ENCODE results near the gene PDLIM5. TPM values are rescaled to one million over a fixed set of nuclear protein-coding genes. Genes with fewer than 3 reads are reported as not detected.

Gene PDLIM5
- total RNA-seq, 1 experiment from 2014 or later, result 58.0 TPM

DNA sequence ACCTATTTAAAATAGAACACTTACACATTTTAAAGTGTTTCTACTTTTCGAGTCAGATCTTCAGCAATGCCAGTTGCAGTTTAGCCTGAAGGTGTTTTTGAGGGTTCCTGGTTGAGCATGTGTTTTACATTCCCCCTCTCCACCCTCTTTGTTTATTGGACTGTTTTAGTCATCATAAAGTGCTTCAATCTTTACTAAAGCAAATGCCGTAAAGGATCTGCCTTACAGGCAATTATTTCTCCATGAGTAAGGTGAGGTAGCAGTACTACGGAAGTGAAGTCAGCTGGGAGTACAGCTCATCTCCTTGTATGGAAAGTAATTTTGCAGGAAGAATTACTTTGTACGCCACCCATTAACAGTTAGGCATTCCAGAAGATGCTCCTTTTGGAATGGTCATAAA lies 36.9 kb downstream of the PDLIM5 start:
- H3K4me1 ChIP-seq (ENCODE audit: insufficient read depth, low read length), result no peaks in the 10 kb centered on the region
- no peaks in the 10 kb centered on the region for H3K36me3 Mint-ChIP-seq (ENCODE audit: insufficient read depth in 1 of 3, low read depth in 3 of 3)
- H3K27ac ChIP-seq (ENCODE audit: insufficient read length, low read depth, low read length), result no peak overlapping the region
- no peak overlapping the region for H2AFZ ChIP-seq (ENCODE audit: low read length)
- 0 out of 7 replicates have a peak overlapping the region, but pooled peaks of 2 of the 3 experiments have one; percentile 31 to 32 for H3K27ac Mint-ChIP-seq
- H3K18ac ChIP-seq (ENCODE audit: insufficient read length, low read depth, low read length), result no peak overlapping the region
- no peak overlapping the region for H2BK120ac ChIP-seq (ENCODE audit: low read depth, low read length, poor library complexity, severe bottlenecking)
- H3K4me1 Mint-ChIP-seq, result no peaks in the 10 kb centered on the region
- no peak overlapping the region for H2AK5ac ChIP-seq (ENCODE audit: insufficient read length, low read length)
- H4K8ac ChIP-seq (replicated peaks; ENCODE audit: insufficient read length, low read depth, low read length), result no peak overlapping the region
- H3K9me3 Mint-ChIP-seq, result no peaks in the 10 kb centered on the region
- H4K91ac ChIP-seq (ENCODE audit: insufficient read length, low read depth, low read length), result no peak overlapping the region
- H3K9me3 ChIP-seq (ENCODE audit: control insufficient read depth, low read depth, low read length), result no peaks in the 10 kb centered on the region
- no peak overlapping the region for H4K5ac ChIP-seq (ENCODE audit: insufficient read length, low read depth, low read length)
- TF ChIP-seq, protein P1, sequence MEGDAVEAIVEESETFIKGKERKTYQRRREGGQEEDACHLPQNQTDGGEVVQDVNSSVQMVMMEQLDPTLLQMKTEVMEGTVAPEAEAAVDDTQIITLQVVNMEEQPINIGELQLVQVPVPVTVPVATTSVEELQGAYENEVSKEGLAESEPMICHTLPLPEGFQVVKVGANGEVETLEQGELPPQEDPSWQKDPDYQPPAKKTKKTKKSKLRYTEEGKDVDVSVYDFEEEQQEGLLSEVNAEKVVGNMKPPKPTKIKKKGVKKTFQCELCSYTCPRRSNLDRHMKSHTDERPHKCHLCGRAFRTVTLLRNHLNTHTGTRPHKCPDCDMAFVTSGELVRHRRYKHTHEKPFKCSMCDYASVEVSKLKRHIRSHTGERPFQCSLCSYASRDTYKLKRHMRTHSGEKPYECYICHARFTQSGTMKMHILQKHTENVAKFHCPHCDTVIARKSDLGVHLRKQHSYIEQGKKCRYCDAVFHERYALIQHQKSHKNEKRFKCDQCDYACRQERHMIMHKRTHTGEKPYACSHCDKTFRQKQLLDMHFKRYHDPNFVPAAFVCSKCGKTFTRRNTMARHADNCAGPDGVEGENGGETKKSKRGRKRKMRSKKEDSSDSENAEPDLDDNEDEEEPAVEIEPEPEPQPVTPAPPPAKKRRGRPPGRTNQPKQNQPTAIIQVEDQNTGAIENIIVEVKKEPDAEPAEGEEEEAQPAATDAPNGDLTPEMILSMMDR (conservative IDR thresholded peaks at IDR 0.05), result no peak
- no peak overlapping the region for H2BK20ac ChIP-seq (ENCODE audit: low read depth, low read length, poor library complexity, severe bottlenecking)
- H3T11ph ChIP-seq (ENCODE audit: low read length), result no peak overlapping the region
- no peaks in the 10 kb centered on the region for H3K79me2 ChIP-seq (ENCODE audit: insufficient read depth, low read length)
- no peak overlapping the region for H2BK5ac ChIP-seq (ENCODE audit: insufficient read length, low read length)
- no peaks in the 10 kb centered on the region for H4K20me1 ChIP-seq (ENCODE audit: control insufficient read depth, insufficient read depth, insufficient read length)
- DNase-seq, result no peak
- WGBS (ENCODE audit: extremely low coverage, insufficient read length, low lambda C conversion rate), result no CpG with 5 or more reads among the region's 4 CpGs
- H3K9ac ChIP-seq (ENCODE audit: extremely low read depth, insufficient read length, low read length), result no peak overlapping the region
- H3K27me3 Mint-ChIP-seq (ENCODE audit: low read depth), result no peaks in the 10 kb centered on the region
- H3K23me2 ChIP-seq (ENCODE audit: insufficient read length, low read depth, low read length, poor library complexity, severe bottlenecking), result no peaks in the 10 kb centered on the region
- H3K4ac ChIP-seq (ENCODE audit: low read depth, low read length), result no peak overlapping the region
- no peaks in the 10 kb centered on the region for H3K27me3 ChIP-seq (ENCODE audit: insufficient read depth, low read length)
- H3K4me3 Mint-ChIP-seq, result no peak overlapping the region
- H3K14ac ChIP-seq (ENCODE audit: insufficient read depth, low read length), result no peak overlapping the region
- no peak overlapping the region for H3K56ac ChIP-seq (ENCODE audit: insufficient read length, low read depth, low read length)
- no peak overlapping the region for H3K4me2 ChIP-seq (ENCODE audit: insufficient read depth, insufficient read length, low read length)
- no peak overlapping the region for H3K23ac ChIP-seq (ENCODE audit: insufficient read length, low read depth, low read length)
- H2BK12ac ChIP-seq (ENCODE audit: insufficient read length, low read depth, low read length), result no peak overlapping the region
- no peaks in the 10 kb centered on the region for H3K79me1 ChIP-seq (ENCODE audit: insufficient read depth, low read depth, low read length, poor library complexity, severe bottlenecking)
- no peak overlapping the region for H2BK15ac ChIP-seq (ENCODE audit: low read depth, low read length)

Data from H9 (cell line).